Renal pelvis (tissue), 12 donors: ENCODE results near the gene SNRNP40. TPM values are rescaled to one million over a fixed set of nuclear protein-coding genes. Genes with fewer than 3 reads are reported as not detected.

Experiments
- DNase-seq: peaks from one replicate; pipeline ENCODE4 v3.0.0-alpha.2; 2013
- long read RNA-seq, 16 experiments: transcript quantifications; one replicate each; lab custom pipeline, GENCODE V29; 2026
- polyA plus RNA-seq, 3 donors: library from polyadenylated mRNA; unstranded; fragments of 120-200 nt; gene quantifications; one replicate each; pipeline ENCODE4 v1.2.1, GENCODE V29; 2013; ENCODE audit not compliant: insufficient read length in 3 of 3

The SNRNP40 gene
- polyA plus RNA-seq, result 10 to 100 TPM; 73.2 to 80.2 (median 75.1) TPM
- long read RNA-seq, donor 1, transcript SNRNP40-201 (10 exons, 1,597 nt), result major isoform, 33 of 36 reads
- long read RNA-seq, donor 1, partial matches to known transcripts, result 0 of 36 reads
- long read RNA-seq, donor 1, other reads (novel, unspliced or antisense), result 0 of 36 reads
- long read RNA-seq, donor 2, transcript SNRNP40-201 (10 exons, 1,597 nt), result major isoform, 36 of 53 reads
- long read RNA-seq, donor 2, partial matches to known transcripts, result 15 of 53 reads
- long read RNA-seq, donor 2, other reads (novel, unspliced or antisense), result 0 of 53 reads
- long read RNA-seq, donor 3, transcript SNRNP40-201 (10 exons, 1,597 nt), result major isoform, 33 of 35 reads
- long read RNA-seq, donor 3, partial matches to known transcripts, result 0 of 35 reads
- long read RNA-seq, donor 3, other reads (novel, unspliced or antisense), result 0 of 35 reads
- long read RNA-seq, donor 4, transcript SNRNP40-201 (10 exons, 1,597 nt), result major isoform, 34 of 44 reads
- long read RNA-seq, donor 4, partial matches to known transcripts, result 5 of 44 reads
- long read RNA-seq, donor 4, other reads (novel, unspliced or antisense), result 0 of 44 reads
- long read RNA-seq, donor 5, transcript SNRNP40-201 (10 exons, 1,597 nt), result major isoform, 22 of 22 reads
- long read RNA-seq, donor 5, partial matches to known transcripts, result 0 of 22 reads
- long read RNA-seq, donor 5, other reads (novel, unspliced or antisense), result 0 of 22 reads
- long read RNA-seq, donor 6, transcript SNRNP40-201 (10 exons, 1,597 nt), result major isoform, 20 of 24 reads
- long read RNA-seq, donor 6, partial matches to known transcripts, result 0 of 24 reads
- long read RNA-seq, donor 6, other reads (novel, unspliced or antisense), result 0 of 24 reads
- long read RNA-seq, donor 7, transcript SNRNP40-201 (10 exons, 1,597 nt), result major isoform, 25 of 26 reads
- long read RNA-seq, donor 7, partial matches to known transcripts, result 0 of 26 reads
- long read RNA-seq, donor 7, other reads (novel, unspliced or antisense), result 0 of 26 reads
- long read RNA-seq, donor 8, transcript SNRNP40-201 (10 exons, 1,597 nt), result major isoform, 11 of 15 reads
- long read RNA-seq, donor 8, partial matches to known transcripts, result 0 of 15 reads
- long read RNA-seq, donor 8, other reads (novel, unspliced or antisense), result 0 of 15 reads
- long read RNA-seq, donor 9, transcript SNRNP40-201 (10 exons, 1,597 nt), result major isoform, 32 of 41 reads
- long read RNA-seq, donor 9, partial matches to known transcripts, result 9 of 41 reads
- long read RNA-seq, donor 9, other reads (novel, unspliced or antisense), result 0 of 41 reads
- long read RNA-seq, donor 10, transcript SNRNP40-201 (10 exons, 1,597 nt), result major isoform, 35 of 37 reads
- long read RNA-seq, donor 10, partial matches to known transcripts, result 0 of 37 reads
- long read RNA-seq, donor 10, other reads (novel, unspliced or antisense), result 0 of 37 reads
- long read RNA-seq, donor 11, transcript SNRNP40-201 (10 exons, 1,597 nt), result major isoform, 19 of 19 reads
- long read RNA-seq, donor 11, partial matches to known transcripts, result 0 of 19 reads
- long read RNA-seq, donor 11, other reads (novel, unspliced or antisense), result 0 of 19 reads
- long read RNA-seq, donor 12, transcript SNRNP40-201 (10 exons, 1,597 nt), result major isoform, 39 of 46 reads
- long read RNA-seq, donor 12, transcript SNRNP40-205 (2 exons, 743 nt), result minor isoform, 6 of 46 reads
- long read RNA-seq, donor 12, partial matches to known transcripts, result 0 of 46 reads
- long read RNA-seq, donor 12, other reads (novel, unspliced or antisense), result 0 of 46 reads
- long read RNA-seq, donor 13, transcript SNRNP40-201 (10 exons, 1,597 nt), result major isoform, 12 of 13 reads
- long read RNA-seq, donor 13, partial matches to known transcripts, result 0 of 13 reads
- long read RNA-seq, donor 13, other reads (novel, unspliced or antisense), result 0 of 13 reads
- long read RNA-seq, donor 14, result 0 reads
- long read RNA-seq, donor 15, transcript SNRNP40-201 (10 exons, 1,597 nt), result major isoform, 45 of 53 reads
- long read RNA-seq, donor 15, transcript SNRNP40-205 (2 exons, 743 nt), result minor isoform, 6 of 53 reads
- long read RNA-seq, donor 15, partial matches to known transcripts, result 0 of 53 reads
- long read RNA-seq, donor 15, other reads (novel, unspliced or antisense), result 0 of 53 reads
- long read RNA-seq, donor 16, transcript SNRNP40-201 (10 exons, 1,597 nt), result major isoform, 25 of 32 reads
- long read RNA-seq, donor 16, partial matches to known transcripts, result 5 of 32 reads
- long read RNA-seq, donor 16, other reads (novel, unspliced or antisense), result 0 of 32 reads

- DNase-seq, result peak; percentile 100
Observed at GRCh38 chr1:31296486-31297276, at the start of gene SNRNP40, which contains the start of gene ZCCHC17. SNRNP40 (minus strand) TSS chr1:31296788; CDS start chr1:31296751, 37 bp downstream. ZCCHC17 (plus strand) TSS chr1:31297032; CDS start chr1:31310099, 13,067 bp downstream.

GRCh38 chr1:31345635-31346034 lies 49.0 kb upstream of the SNRNP40 start:
- DNase-seq, result no peak

- no peak for DNase-seq
Observed at GRCh38 chr1:31344503-31344902, 47.9 kb upstream of the SNRNP40 start.

- DNase-seq, result no peak
Observed at GRCh38 chr1:31336687-31337467, 40.3 kb upstream of the SNRNP40 start.

GRCh38 chr1:31335007-31335406 lies 38.4 kb upstream of the SNRNP40 start:
- peak; percentile 23 for DNase-seq

GRCh38 chr1:31327381-31327780 lies 30.8 kb upstream of the SNRNP40 start:
- no peak for DNase-seq

- DNase-seq, result no peak
Observed at GRCh38 chr1:31326461-31326860, 29.9 kb upstream of the SNRNP40 start.

GRCh38 chr1:31324992-31325391 lies 28.4 kb upstream of the SNRNP40 start:
- DNase-seq, result no peak

- DNase-seq, result no peak
Observed at GRCh38 chr1:31324093-31324492, 27.5 kb upstream of the SNRNP40 start.

- DNase-seq, result no peak
Observed at GRCh38 chr1:31318146-31318545, 21.6 kb upstream of the SNRNP40 start.

GRCh38 chr1:31315902-31316301 lies 19.3 kb upstream of the SNRNP40 start:
- DNase-seq, result no peak

GRCh38 chr1:31310198-31310597 lies 13.6 kb upstream of the SNRNP40 start:
- DNase-seq, result no peak

- no peak for DNase-seq
Observed at GRCh38 chr1:31308036-31308435, 11.4 kb upstream of the SNRNP40 start.

- DNase-seq, result no peak
Observed at GRCh38 chr1:31306278-31306677, 9.7 kb upstream of the SNRNP40 start.

GRCh38 chr1:31302709-31303441 lies 6.3 kb upstream of the SNRNP40 start:
- DNase-seq, result no peak

GRCh38 chr1:31300193-31300592 lies 3.6 kb upstream of the SNRNP40 start:
- no peak for DNase-seq

GRCh38 chr1:31299365-31299764 lies 2.8 kb upstream of the SNRNP40 start:
- no peak for DNase-seq
